Measurements from ENCODE around the gene REEP6.
"Not testable (repeated sequence)": the region's sequence is repeated elsewhere in the genome, so short reads cannot be mapped to it uniquely, and the experiment has no call there.

The REEP6 gene

DNA sequence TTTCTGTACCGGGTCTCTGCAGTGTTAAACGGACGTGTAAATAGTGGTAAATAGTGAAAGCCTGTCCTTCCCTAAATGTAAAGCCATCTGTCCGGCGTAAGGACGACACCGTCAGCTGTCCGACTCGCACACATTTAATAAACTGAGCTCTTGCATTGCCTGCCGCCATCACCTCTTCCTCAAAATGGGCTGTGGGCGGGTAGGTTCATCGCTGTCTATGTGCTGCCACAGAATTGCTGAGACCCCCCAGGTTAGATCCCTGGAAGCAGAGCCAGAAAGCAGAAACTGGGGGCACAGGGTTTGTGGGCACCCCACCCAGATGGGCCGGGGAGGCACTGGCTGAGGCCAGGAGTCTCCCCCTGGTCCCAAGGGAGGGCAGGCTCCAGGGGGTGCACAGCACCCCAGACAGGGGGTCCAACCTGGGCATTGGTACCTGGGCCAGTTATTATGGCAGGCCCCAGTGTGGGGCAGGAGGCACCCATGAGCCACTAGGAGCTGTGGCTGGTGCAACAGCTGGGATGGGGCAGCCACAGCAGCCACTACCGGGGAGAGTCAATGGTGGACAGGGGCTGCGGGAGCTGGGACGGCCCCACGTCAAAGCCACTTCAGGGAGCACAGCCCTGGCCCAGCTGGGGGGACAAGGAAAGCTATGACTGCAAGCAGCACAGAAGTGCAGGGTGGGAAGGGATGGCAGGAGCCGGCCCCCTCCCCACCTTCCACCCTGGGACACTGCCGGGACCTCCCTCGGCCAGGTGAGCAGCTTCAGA, 17.7 kb upstream of the REEP6 start:
- no peak for DNase-seq

DNA sequence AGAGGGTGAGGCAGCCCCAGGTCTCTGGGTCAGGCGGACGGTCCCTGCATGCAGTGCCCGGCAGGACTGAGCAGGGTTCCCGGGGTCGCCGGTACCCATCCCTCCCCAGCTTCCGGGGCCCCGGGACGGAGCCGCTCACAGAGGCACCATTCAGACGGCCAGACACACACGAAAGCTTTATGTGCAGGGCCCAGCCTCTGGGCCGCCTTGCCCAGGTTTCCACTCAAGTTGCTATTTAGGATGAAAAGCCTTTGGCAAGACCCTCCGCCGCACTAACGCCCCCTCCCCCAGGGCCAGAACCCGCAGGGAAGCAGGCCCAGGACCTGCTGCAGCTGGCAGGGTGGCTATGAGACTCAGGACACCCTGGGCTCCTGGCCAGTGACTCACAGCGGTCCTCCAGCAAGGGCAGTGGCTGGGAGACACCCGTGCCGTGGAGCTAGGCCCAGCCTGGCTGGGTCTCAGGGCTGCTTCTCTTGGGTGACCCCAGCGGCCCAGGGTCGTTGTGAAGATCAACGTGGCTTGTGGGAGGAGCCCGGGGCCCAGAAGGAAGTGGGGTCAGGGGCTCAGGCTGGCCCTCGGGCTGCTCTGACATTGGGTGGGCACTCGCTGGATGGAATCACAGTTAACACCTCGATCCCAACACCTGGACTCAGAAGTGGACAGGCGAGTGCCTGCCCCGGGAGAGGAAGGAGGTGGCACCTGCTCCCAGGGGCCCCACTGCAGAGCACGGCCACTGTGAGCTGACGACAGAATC, 16.8 kb upstream of the REEP6 start:
- DNase-seq = no peak

DNA sequence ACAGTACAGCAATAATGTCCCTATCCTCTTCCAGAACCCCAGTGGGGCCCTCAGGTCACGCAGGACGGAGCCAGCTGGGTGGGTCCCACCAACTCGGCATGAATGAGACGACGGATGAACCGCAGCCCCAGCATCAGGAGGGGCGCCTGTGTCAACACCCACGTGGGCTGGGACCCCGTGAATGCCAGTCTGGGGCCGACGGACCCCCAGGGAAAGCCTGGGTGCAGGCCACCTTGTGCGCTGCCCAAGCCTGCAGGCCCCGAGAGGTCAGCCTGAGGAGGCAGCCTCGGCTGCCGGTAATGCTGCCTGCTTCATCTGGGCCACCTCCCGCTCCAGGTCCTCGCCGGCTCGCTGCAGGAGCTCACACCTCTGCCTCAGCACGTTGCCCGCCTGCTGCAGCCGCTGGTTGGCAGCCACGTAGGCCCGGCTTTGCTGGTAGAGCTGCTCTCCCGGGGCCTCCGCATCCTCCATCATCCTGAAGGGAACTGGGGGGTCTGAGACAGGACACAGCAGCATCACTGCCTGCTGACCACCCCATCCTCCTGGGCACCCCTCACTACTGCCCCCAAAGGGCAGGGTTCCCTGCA, 16.1 kb upstream of the REEP6 start:
- no peak for DNase-seq

DNA sequence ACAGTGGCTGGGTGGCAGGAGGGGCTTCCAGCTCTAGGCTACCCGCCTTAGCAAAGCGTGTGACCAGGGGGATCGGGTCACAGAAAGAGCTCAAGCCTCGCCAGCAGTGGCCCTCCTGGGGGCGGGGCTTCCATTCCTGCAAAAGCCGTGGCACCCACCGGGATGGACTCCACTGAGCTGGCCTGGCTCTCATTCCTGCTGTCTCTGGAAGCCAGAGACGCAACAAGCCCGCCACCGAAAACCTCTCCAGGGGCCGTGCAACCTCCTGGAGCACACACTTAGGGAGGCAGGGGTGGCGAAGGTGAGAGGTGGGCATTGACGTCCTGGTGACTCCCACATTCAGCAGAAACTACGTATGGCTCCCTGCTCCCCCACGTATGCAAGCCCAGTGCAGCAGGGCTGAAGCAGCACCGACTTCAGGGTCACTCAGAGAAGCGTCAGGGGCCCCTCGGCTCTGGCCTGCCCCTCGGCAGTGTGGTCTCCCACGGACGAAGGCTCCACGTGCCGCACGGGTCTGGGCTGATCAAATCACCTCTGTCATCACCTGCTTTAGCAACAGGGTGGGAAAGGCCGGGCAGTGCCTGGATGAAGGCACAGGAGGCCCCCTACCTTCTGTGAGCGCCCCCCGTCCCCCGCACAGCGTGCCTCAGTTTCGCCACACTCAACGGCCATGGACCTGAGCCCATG, 15.1 kb upstream of the REEP6 start:
- no peak for DNase-seq

DNA sequence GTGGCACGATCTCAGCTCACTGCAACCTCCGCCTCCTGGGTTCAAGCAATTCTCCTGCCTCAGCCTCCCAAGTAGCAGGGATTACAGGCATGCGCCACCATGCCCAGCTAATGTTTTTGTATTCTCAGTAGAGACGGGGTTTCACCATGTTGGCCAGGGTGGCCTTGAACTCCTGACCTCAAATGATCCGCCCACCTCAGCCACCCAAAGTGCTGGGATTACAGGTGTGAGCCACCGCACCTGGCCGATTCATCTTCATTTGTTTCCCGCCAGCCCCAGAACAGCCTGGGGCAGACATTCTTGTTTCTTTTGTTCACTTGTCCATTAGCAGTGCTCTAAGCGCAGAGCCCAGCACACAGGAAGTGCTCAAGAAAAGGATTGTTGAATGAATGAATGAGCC, 13.9 kb upstream of the REEP6 start:
- DNase-seq = not testable (repeated sequence)

DNA sequence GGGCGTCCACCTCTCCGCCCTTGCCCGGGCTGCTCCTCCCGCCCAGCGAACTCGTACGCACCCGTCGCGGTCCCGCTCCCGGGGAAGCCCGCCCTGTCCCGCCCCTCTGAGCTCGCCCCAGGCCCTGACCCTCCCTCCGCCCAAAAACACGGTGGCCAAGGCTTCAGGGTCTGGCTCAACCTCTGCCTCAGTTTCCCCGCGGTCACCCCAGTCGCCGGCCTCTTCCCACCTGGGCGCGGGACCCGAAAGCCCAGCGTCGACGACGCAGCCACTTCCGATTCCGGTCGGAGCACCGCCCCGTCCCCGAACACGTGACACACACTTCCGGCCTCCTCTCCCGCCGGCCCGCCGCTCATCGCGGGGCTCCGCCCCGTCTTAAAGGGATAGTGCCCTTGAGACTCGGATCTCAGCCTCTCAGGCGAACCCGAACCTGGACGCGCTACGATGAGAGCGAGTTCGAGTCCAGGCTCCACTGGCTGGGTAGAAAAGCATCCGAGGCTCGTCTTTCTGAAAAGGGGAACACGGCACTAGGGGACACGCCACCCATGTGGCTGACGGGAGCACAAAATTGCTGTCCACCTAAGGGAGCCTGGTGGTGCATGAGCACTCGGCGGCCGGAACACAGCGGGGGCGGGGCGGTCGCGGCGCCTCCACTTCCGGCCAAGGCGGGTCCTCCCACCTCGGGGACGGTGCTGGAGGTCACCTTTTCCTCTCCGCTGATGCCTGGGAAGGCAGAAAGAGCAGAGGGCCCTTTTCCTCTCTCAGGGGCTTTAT, 11.9 kb upstream of the REEP6 start, which contains the start of gene C19orf25:
C19orf25 (minus strand) TSS at position 282 of the 774 bp plus-strand sequence. CDS start 312 bp downstream, outside the sequence.
- DNase-seq = peak; percentile 87

- no peak for DNase-seq
Measured at GRCh38 chr19:1481224-1481892, 9.6 kb upstream of the REEP6 start.

GRCh38 chr19:1481893-1482360, 9.1 kb upstream of the REEP6 start:
- no peak for DNase-seq

- no peak for DNase-seq
Measured at GRCh38 chr19:1482361-1483130, 8.4 kb upstream of the REEP6 start.

DNA sequence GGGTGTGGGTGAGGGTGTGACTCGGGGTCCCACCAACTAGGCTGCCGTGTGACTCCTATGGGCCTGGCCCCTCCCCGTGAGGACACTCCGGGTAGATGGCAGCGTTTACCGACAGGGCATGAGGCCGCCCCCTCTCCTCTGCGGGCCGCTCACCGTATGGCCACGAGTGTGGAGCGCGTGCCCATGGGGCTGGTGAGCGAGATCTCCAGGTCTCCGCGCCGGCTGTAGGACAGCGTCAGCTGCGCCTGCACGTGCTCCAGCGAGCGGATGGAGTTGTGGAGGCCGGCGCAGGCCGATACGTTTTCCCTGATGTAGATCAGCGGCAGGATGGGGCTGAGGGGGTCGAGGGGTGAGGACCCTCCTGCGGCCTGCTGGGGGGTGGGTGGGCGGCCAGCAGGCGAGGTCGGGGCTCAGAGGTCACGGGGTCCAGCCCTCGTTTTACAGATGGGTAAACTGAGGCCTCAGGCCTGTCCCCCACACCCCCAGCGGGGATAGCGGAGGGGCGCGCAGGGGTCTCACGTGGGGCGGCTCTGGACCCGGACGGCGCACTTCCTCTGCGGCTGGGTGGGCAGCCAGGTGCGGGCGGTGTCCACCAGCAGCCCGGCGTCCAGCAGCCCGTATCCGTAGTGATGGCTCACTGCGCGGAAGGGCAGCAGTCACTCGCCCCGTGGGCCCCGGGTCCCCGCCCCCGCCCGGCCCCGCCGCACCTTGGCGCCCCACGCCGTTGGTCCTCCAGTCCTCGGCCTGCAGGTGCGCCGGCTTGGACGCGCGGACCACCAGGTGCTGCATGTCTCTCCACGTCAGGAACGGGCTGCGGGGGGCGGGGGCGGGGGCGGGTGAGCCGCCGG, 7.6 kb upstream of the REEP6 start:
- no peak for DNase-seq

- no peak for DNase-seq
Measured at GRCh38 chr19:1483979-1484428, 7.0 kb upstream of the REEP6 start.

DNA sequence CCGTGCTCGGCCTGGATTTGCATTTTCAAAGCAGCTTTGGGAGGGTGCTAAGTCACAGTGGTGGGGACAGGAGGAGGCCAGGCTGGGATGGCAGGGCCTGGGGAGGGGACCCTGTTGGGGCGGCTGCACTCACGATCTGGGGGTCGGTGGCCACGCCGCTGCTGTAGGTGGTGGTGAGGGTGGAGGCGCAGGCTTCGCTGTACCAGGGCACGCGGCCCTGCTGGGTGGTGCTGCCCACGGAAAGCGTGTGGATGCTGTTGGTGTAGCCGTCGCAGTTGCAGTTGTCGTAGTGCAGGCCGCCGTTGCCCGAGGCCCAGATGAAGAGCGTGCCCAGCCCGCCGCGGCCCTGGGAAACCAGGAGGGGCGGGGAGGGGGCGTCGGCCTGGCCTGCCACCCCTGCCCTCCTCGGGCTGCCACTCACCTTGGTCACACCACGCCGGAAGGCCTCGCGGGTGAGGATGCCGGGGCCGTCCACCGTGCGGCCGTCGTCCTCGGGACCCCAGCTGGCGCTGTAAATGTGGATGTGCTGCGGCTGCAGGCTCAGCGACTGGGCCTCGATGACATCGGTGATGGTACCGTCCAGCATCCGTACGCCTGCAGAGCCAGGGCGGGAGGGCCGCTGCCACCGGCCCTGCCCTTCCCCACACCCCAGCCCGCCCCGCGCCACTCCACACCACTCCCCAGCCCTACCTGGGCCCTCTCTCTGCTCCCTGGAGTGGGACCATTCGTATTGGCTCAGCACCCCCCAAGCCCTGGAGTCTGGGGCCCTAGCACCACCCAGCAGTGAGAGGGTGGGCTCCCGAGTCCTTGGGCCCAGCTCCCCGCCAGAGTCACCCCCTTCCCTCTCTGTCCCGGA, 4.0 kb upstream of the REEP6 start:
- no peak for DNase-seq

DNA sequence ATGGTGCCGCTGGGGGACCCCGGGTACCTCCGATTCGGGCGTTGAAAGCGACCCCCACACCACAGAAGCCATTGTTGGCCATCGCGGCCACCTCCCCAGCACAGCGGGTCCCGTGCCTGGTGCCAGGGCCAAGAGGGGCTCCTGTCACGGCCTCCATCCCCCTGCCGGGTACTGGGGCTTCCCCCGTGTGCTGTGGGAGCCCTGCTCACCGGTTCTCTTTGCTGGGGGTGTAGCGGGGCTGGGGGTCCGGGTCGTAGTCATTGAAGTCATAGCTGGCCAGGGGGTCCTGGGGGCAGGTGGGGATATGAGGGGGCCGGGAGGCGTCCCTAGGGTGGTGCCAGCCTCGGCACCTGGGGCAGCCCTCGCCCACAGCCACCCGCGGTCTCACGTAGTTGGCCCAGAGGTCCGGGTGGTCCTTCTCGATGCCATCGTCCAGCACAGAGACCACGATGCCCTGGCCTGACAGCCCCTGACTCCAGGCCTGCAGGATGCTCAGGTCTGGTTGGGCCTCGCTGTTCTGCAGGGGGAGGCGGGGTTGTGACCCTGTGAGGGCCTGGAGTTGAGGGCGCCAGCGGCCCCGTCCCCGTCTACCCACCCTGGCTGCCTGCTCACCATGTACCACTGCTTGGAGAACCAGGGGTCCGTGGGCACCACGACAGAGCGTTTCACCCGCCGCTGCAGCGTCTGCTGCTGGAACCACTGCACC, 3.3 kb upstream of the REEP6 start:
- no peak for DNase-seq

DNA sequence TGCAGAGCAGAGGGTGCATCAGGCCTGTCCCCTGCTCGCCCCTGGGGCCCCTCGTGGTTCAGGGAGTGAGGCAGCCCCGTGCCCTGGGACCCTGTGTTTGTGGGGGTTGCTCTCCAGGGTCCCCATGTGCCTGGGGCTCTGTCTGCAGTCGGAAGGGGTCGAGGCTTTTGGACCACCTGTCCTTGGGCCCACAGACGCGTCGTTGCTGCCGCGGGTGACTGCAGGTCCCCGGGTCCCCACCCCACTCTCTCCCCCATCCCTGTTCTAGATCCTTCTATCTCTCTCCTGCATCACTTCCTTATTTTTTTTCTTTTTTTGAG, 2.7 kb upstream of the REEP6 start:
- DNase-seq = no peak

DNA sequence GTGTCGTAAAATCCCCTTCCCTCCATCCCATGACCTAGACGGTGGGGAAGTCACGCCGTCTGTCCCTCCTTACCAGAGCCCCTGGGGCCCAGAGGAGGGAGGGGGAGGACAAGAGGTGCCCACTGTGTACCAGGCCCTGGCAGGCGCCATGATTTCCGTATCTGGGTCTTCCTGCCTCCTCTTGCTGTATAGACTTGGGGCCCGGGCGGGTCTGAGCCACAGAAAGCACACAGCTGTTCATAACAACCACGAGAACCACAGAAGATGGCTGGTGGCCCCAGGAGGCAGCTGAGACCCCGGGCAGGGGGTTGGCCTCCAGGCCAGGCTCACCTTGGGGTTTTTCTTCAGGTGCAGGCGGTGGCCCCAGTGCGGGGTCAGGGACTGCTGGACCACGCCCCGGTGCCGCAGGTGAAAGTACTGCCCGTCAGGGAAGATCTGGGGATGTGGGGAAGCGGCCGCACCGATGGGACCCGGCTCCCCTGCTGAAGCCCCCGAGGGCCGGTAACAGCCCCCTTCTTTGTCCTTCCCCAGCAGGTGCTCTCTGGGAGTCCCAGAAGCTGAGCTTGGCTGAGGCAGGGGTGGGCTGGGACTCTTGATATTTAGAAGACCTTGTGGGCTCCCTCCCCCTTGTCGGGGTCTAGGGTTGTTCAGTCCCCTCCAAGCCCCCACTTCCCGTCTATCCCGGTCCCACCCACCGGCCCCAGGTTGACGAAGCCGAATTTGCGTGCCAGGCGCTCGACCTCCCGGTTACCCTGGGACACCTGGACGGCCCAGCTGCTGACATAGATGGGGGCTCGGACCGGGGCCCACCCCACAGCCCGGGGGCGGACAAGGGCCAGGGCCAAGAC, 1.3 kb upstream of the REEP6 start:
- DNase-seq = no peak

- DNase-seq = peak; percentile 98
Measured at GRCh38 chr19:1490311-1491113, 469 bp upstream of the REEP6 start, which contains the start of gene PCSK4. TSS of gene PCSK4 (minus strand) at chr19:1490350. CDS start at chr19:1490346, 4 bp downstream.

- no peak for DNase-seq
Measured at GRCh38 chr19:1491849-1492170, 829 bp downstream of the REEP6 start.

Measured in DMS79 (cell line).